A673 (cell line): ENCODE data around the gene PALB2. TPM values are rescaled to one million over a fixed set of nuclear protein-coding genes. Genes with fewer than 3 reads are reported as not detected.
A peak's percentile ranks its signal among the peaks of the same experiment; 100 is the strongest.

Source experiments
- BruUV-seq: library from RNA; stranded (reverse); fragments of 400-500 nt; replicated peaks from 2 replicates; lab custom pipeline; 2021; lab: Mats Ljungman, UMichigan
- CTCF ChIA-PET: fragments of 300-600 bp; sonication (Branson Sonifier 250); formaldehyde crosslinking; loops from one replicate; lab custom pipeline; 2022; ENCODE audit warnings: antibody characterized with exemption; lab: Charles Lee
- POLR2A ChIA-PET: fragments of 300-600 bp; sonication (Branson Sonifier 250); formaldehyde crosslinking; loops from one replicate; lab custom pipeline; 2022; ENCODE audit warnings: antibody characterized with exemption; ENCODE audit not compliant: low non-redundant PET; lab: Charles Lee
- DNase-seq: peaks from one replicate; pipeline ENCODE4 v3.0.0-alpha.2; 2015; ENCODE audit warnings: low spot score
- H3K27ac ChIP-seq: fragments of 200-600 bp; sonication (generic); 2 replicates; pipeline ENCODE4 v1.5.1; 2016; ENCODE audit warnings: mixed run types, low read depth, mild to moderate bottlenecking, mixed read lengths, antibody characterized with exemption, low read length; ENCODE audit not compliant: poor library complexity, severe bottlenecking
- H3K27me3 ChIP-seq: fragments of 200-600 bp; sonication (generic); replicated peaks from 2 replicates; pipeline ENCODE4 v1.6.1; 2017; ENCODE audit warnings: mixed run types, low read depth, mild to moderate bottlenecking, mixed read lengths, antibody characterized with exemption, low read length; ENCODE audit not compliant: insufficient read depth, poor library complexity
- H3K36me3 ChIP-seq: fragments of 200-600 bp; sonication (generic); 2 replicates; pipeline ENCODE4 v1.6.1; 2016; ENCODE audit warnings: mixed run types, mild to moderate bottlenecking, mixed read lengths, antibody characterized with exemption, low read length; ENCODE audit not compliant: insufficient read depth, poor library complexity, severe bottlenecking
- H3K4me1 ChIP-seq: fragments of 200-600 bp; sonication (generic); 2 replicates; pipeline ENCODE4 v1.6.1; 2017; ENCODE audit warnings: mixed run types, mild to moderate bottlenecking, mixed read lengths, antibody characterized with exemption, low read length; ENCODE audit not compliant: insufficient read depth, poor library complexity, severe bottlenecking
- H3K4me3 ChIP-seq: fragments of 200-600 bp; sonication (generic); 2 replicates; pipeline ENCODE4 v1.5.1; 2016; ENCODE audit warnings: low read depth, mixed run types, mild to moderate bottlenecking, mixed read lengths, low read length; ENCODE audit not compliant: poor library complexity, severe bottlenecking
- H3K9me3 ChIP-seq: fragments of 200-600 bp; sonication (generic); 2 replicates; pipeline ENCODE4 v1.6.1; 2016; ENCODE audit warnings: mixed run types, low read depth, mild to moderate bottlenecking, mixed read lengths, antibody characterized with exemption, low read length; ENCODE audit not compliant: poor library complexity, severe bottlenecking
- EZH2 ChIP-seq: fragments of 200-600 bp; sonication (generic); IDR thresholded peaks from 2 replicates; pipeline ENCODE4 v1.6.1; 2017; ENCODE audit warnings: borderline replicate concordance, low read depth, mild to moderate bottlenecking, mixed read lengths, antibody characterized with exemption, low read length; ENCODE audit not compliant: poor library complexity, severe bottlenecking
- intact Hi-C: fragments of 100-400 bp; cut with micrococcal nuclease; formaldehyde crosslinking; loops from one replicate; pipeline ENCODE4 v1.10.0; 2022; ENCODE audit not compliant: unreplicated experiment
- total RNA-seq: library from RNA; stranded (reverse); gene quantifications from 2 replicates; pipeline ENCODE4 v1.2.3, GENCODE V29; 2021
- TF ChIP-seq, protein P1 (sequence below): fragments of 300-800, 200-600 bp; sonication (generic); conservative IDR thresholded peaks from 2 replicates; pipeline ENCODE4 v1.5.1; 2017; ENCODE audit warnings: low read depth, mild to moderate bottlenecking, antibody characterized with exemption, low read length, moderate library complexity, mixed read lengths

Gene PALB2
- total RNA-seq, 1 experiment from 2014 or later = 27.2 TPM

DNA sequence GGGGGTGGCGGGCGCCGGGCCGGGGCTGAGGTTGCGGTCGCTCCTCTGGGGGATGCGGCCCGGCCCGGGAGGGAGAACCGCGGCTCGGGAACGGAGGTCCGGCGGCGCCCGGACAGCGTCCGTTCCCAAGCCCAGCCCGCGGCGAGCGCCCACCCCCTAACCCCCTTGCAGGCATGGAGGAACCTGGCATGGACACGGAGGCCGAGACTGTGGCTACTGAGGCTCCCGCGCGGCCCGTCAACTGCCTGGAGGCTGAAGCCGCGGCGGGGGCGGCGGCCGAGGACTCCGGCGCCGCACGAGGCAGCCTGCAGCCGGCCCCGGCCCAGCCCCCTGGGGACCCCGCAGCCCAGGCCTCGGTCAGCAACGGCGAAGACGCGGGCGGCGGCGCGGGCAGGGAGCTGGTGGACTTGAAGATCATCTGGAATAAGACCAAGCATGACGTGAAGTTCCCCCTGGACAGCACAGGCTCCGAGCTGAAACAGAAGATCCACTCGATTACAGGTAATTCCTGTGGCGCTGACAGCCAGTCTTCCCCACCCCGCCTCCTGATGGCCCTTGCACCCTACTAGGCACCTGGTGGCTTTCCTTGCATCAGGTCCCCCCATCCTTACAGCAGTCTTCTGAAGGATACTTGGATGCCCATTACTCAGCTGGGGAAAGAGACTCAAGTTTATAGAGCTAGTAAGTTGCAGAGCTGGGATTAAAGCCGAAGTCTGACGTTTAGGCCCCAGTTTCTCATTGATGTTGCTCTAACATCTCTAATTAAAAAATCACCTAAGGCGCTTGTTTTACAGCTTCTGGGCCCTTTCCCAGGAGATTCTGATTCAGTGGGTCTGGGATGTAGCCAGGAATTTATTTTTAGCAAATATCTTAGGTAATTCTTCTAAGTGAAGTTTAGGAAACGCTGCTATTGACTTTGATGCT lies 83.1 kb downstream of the PALB2 start:
- ChIA-PET POLR2A (interaction anchor here (0.6 kb wide), 1 partner anchor 944 kb away, joined by 3 read pairs; no protein-coding TSS in a partner anchor), CTCF (interaction anchor here (0.6 to 1.0 kb wide), 3 partner anchors 169 to 479 kb away, joined by 3 read pairs; no protein-coding TSS in a partner anchor)
- H3K36me3 ChIP-seq = peaks cover 46% of the 10 kb centered on the region
- peak overlapping the region; percentile 95 for H3K27ac ChIP-seq
- no peaks in the 10 kb centered on the region for H3K9me3 ChIP-seq
- DNase-seq = no peak
- intact Hi-C loops = no loop called here
- TF ChIP-seq EZH2 = no peak
- TF ChIP-seq, protein P1, sequence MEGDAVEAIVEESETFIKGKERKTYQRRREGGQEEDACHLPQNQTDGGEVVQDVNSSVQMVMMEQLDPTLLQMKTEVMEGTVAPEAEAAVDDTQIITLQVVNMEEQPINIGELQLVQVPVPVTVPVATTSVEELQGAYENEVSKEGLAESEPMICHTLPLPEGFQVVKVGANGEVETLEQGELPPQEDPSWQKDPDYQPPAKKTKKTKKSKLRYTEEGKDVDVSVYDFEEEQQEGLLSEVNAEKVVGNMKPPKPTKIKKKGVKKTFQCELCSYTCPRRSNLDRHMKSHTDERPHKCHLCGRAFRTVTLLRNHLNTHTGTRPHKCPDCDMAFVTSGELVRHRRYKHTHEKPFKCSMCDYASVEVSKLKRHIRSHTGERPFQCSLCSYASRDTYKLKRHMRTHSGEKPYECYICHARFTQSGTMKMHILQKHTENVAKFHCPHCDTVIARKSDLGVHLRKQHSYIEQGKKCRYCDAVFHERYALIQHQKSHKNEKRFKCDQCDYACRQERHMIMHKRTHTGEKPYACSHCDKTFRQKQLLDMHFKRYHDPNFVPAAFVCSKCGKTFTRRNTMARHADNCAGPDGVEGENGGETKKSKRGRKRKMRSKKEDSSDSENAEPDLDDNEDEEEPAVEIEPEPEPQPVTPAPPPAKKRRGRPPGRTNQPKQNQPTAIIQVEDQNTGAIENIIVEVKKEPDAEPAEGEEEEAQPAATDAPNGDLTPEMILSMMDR = no peak
- no TSS peak for BruUV-seq
- H3K27me3 ChIP-seq = no peaks in the 10 kb centered on the region
- H3K4me3 ChIP-seq = peak overlapping the region; percentile 74
- peaks cover 23% of the 10 kb centered on the region for H3K4me1 ChIP-seq

GRCh38 chr16:23556881-23557778 lies 84.0 kb downstream of the PALB2 start, which contains the start of the genes EARS2 and UBFD1:
TSS of gene EARS2 (minus strand) at chr16:23557350. CDS start at chr16:23557343, 7 bp downstream.
TSS of gene UBFD1 (plus strand) at chr16:23557727. CDS start at chr16:23557743, 16 bp downstream.
- no peaks in the 10 kb centered on the region for H3K27me3 ChIP-seq
- peak within 1 kb of the TSS; percentile 74 for H3K4me3 ChIP-seq
- H3K9me3 ChIP-seq = no peaks in the 10 kb centered on the region
- ChIA-PET POLR2A (interaction anchor here (0.6 kb wide), 1 partner anchor 40 kb away, joined by 6 read pairs; no protein-coding TSS in a partner anchor), CTCF (interaction anchor here (0.6 to 1.0 kb wide), 3 partner anchors 168 to 479 kb away, joined by 3 read pairs; no protein-coding TSS in a partner anchor)
- H3K27ac ChIP-seq = peak within 1 kb of the TSS; percentile 95
- TSS peak; percentile 62 for BruUV-seq
- peak; percentile 99 for DNase-seq
- intact Hi-C loops = no loop called here
- H3K4me1 ChIP-seq = peaks cover 23% of the 10 kb centered on the region
- no peak for TF ChIP-seq EZH2
- TF ChIP-seq, protein P1 = peak; percentile 83
- peaks cover 46% of the 10 kb centered on the region for H3K36me3 ChIP-seq

- H3K4me3 ChIP-seq = no peak overlapping the region
- no peak for TF ChIP-seq EZH2
- TF ChIP-seq, protein P1 = no peak
- POLR2A ChIA-PET = no interaction called here
- H3K27ac ChIP-seq = no peak overlapping the region
- no peaks in the 10 kb centered on the region for H3K9me3 ChIP-seq
- CTCF ChIA-PET = no interaction called here
- DNase-seq = peak; percentile 13
- H3K27me3 ChIP-seq = no peaks in the 10 kb centered on the region
- H3K36me3 ChIP-seq = peaks cover 42% of the 10 kb centered on the region
- intact Hi-C loops = no loop called here
- H3K4me1 ChIP-seq = peaks cover 23% of the 10 kb centered on the region
- BruUV-seq = no TSS peak
Observed at GRCh38 chr16:23554536-23554935, 86.6 kb downstream of the PALB2 start.
